Thymus (tissue), 11 donors: Measurements from ENCODE around the gene OSGEP. TPM values are rescaled to one million over a fixed set of nuclear protein-coding genes. Genes with fewer than 3 reads are reported as not detected.

Experiments used
- DNase-seq, 9 donors: peaks; one replicate each; pipeline ENCODE4 v3.0.0-alpha.2; 2013; ENCODE audit warnings: low spot score in 9 of 9, low read depth in 6 of 9, missing footprints in 1 of 9
- H3K27ac ChIP-seq, 2 donors: one replicate each; pipeline ENCODE4 v1.5.1; 2013; ENCODE audit warnings: control low read depth in 1 of 2, low read depth in 1 of 2, low read length in 1 of 2, mild to moderate bottlenecking in 1 of 2, moderate library complexity in 1 of 2
- H3K27me3 ChIP-seq, 2 donors: one replicate each; pipeline ENCODE4 v1.5.1; 2013; ENCODE audit warnings: low read length in 1 of 2; ENCODE audit not compliant: control insufficient read depth in 2 of 2, insufficient read depth in 1 of 2
- H3K36me3 ChIP-seq, 2 donors: one replicate each; pipeline ENCODE4 v1.5.1; 2013; ENCODE audit warnings: low read length in 1 of 2, mild to moderate bottlenecking in 1 of 2, moderate library complexity in 1 of 2; ENCODE audit not compliant: control insufficient read depth in 2 of 2, insufficient read depth in 2 of 2
- H3K4me1 ChIP-seq, 2 donors: one replicate each; pipeline ENCODE4 v1.5.1; 2013; ENCODE audit warnings: low read length in 2 of 2; ENCODE audit not compliant: control insufficient read depth in 2 of 2, insufficient read depth in 2 of 2
- H3K4me3 ChIP-seq, 2 donors: one replicate each; pipeline ENCODE4 v1.5.1; 2013; ENCODE audit warnings: low read length in 2 of 2, control low read depth in 1 of 2, mild to moderate bottlenecking in 1 of 2
- H3K9me3 ChIP-seq, 2 donors: one replicate each; pipeline ENCODE4 v1.5.1; 2013; ENCODE audit warnings: low read length in 1 of 2, mild to moderate bottlenecking in 1 of 2; ENCODE audit not compliant: control insufficient read depth in 2 of 2, insufficient read depth in 1 of 2
- WGBS: extraction: QIAGEN DNeasy Blood & Tissue Kit; methylation state at CpG from one replicate; pipeline ENCODE4 v1.1.7; 2013; 5-methylcytosine and 5-hydroxymethylcytosine counted together
- polyA plus RNA-seq: library from polyadenylated mRNA; stranded (reverse); fragments of 200-250 nt; gene quantifications from one replicate; pipeline ENCODE4 v1.2.3, GENCODE V29; 2013
- total RNA-seq: library from RNA; stranded (reverse); fragments of 120-200 nt; gene quantifications from one replicate; pipeline ENCODE4 v1.2.4, GENCODE V29; 2013
- donor health status: healthy.

Gene OSGEP
- total and polyA plus RNA-seq, 2 donors, result 34.8 to 96.8 TPM

- Histone ChIP-seq H3K9me3 (no peaks in the 10 kb centered on the region), H3K27me3 (no peaks in the 10 kb centered on the region), H3K4me1 (no peaks in the 10 kb centered on the region), H3K4me3 (no peak overlapping the region), H3K36me3 (no peaks in the 10 kb centered on the region), H3K27ac (no peak overlapping the region)
- WGBS, result 16% methylated on average over 2 of the region's 2 CpGs
- no peak for DNase-seq
These were observed 39.0 kb upstream of the OSGEP start for GRCh38 chr14:20493634-20494033.

DNA sequence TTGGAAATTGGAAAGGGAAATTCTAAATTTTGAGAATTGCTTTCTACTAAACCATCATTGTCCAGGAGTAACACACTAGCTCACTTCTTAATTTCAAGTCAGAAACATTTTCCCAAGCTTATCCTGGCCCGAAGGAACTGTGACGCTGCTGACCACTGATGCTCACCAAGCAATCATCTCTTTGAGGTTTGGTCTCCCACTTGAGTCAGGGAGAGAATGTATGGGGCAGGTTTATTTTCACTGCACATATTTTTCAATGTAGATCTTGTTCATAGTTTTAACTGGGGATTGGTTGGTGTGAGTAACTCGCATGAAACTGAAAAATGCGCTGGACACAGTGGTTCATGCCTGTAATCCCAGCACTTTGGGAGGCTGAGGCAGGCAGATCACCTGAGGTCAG, 37.9 kb upstream of the OSGEP start:
- H3K4me1 ChIP-seq, result no peaks in the 10 kb centered on the region
- no peaks in the 10 kb centered on the region for H3K27me3 ChIP-seq
- no peak for DNase-seq
- WGBS, result 97% methylated on average over 4 of the region's 4 CpGs
- H3K27ac ChIP-seq, result no peak overlapping the region
- H3K9me3 ChIP-seq, result no peaks in the 10 kb centered on the region
- no peaks in the 10 kb centered on the region for H3K36me3 ChIP-seq
- no peak overlapping the region for H3K4me3 ChIP-seq

GRCh38 chr14:20490563-20490962, 36.0 kb upstream of the OSGEP start:
- no peak overlapping the region for H3K4me3 ChIP-seq
- H3K36me3 ChIP-seq, result no peaks in the 10 kb centered on the region
- no peaks in the 10 kb centered on the region for H3K4me1 ChIP-seq

DNA sequence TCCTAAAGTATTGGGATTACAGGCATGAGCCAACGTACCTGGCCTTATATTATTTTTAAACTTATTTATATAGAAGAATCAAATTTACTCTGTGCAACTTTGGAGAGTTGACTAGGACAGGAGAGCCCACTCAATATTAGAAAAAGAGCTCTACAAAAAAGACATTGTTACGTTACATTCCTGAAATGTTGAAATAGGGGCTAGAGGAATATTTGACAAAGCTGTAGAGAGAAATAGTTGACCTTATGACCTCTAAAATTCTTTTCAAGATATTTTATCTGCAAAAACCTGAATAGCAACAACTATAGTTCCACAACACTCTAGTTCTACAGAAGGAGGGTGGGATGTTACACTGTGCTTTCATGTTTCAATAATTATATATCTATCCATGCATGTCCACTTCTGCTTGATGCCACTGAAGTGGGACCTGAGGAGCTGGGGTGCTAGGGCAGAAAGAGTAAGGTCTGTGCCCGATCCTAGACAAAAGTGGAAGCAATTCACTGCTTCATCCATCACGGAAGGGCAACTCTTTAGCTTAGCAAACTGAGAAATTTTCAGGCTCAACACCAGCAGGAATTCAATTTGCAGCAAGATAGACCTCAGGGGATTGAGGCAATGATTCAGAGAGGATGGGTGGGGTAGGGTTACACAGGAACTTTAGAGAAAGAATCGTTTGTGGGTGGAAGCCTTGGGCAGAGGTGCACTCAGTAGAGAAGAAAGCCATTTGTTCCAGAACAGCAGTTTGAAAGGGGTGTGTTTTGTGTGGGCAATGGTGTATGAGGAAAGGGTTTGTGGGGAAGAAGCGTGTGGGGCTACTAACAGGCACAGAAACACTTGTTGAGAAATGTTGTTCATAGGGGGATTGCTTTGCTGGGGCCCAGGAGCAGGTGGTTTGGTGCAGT, 34.7 kb upstream of the OSGEP start:
- Histone ChIP-seq H3K27ac (no peak overlapping the region), H3K4me1 (no peaks in the 10 kb centered on the region)
- WGBS, result 68% methylated on average over 6 of the region's 6 CpGs

More at GRCh38 chr14:20490563-20490962, 36.0 kb upstream of the OSGEP start:
- 90% methylated on average over 6 of the region's 6 CpGs for WGBS
- Histone ChIP-seq H3K27ac (no peak overlapping the region), H3K9me3 (no peaks in the 10 kb centered on the region), H3K27me3 (no peaks in the 10 kb centered on the region)
- no peak for DNase-seq

GRCh38 chr14:20487396-20487725, 32.7 kb upstream of the OSGEP start:
- Histone ChIP-seq H3K36me3 (no peaks in the 10 kb centered on the region), H3K9me3 (no peaks in the 10 kb centered on the region), H3K27ac (no peak overlapping the region), H3K4me3 (no peak overlapping the region), H3K27me3 (no peaks in the 10 kb centered on the region), H3K4me1 (no peaks in the 10 kb centered on the region)
- DNase-seq, result no peak

More for the DNA sequence above, 34.7 kb upstream of the OSGEP start:
- peak in 1 of 9 donors; percentile 34 for DNase-seq
- Histone ChIP-seq H3K36me3 (no peaks in the 10 kb centered on the region), H3K4me3 (no peak overlapping the region), H3K9me3 (no peaks in the 10 kb centered on the region), H3K27me3 (no peaks in the 10 kb centered on the region)

- H3K36me3 ChIP-seq, result no peaks in the 10 kb centered on the region
- no peaks in the 10 kb centered on the region for H3K27me3 ChIP-seq
- H3K4me1 ChIP-seq, result no peaks in the 10 kb centered on the region
- DNase-seq, result no peak
- WGBS, result 44% methylated on average over 8 of the region's 8 CpGs
- no peaks in the 10 kb centered on the region for H3K9me3 ChIP-seq
- no peak overlapping the region for H3K27ac ChIP-seq
- no peak overlapping the region for H3K4me3 ChIP-seq
These were observed 32.2 kb upstream of the OSGEP start for GRCh38 chr14:20486684-20487395.

GRCh38 chr14:20485900-20486299, 31.3 kb upstream of the OSGEP start:
- 83% methylated on average over 7 of the region's 7 CpGs for WGBS
- no peak for DNase-seq
- Histone ChIP-seq H3K4me3 (no peak overlapping the region), H3K4me1 (no peaks in the 10 kb centered on the region), H3K27me3 (no peaks in the 10 kb centered on the region), H3K36me3 (no peaks in the 10 kb centered on the region), H3K9me3 (no peaks in the 10 kb centered on the region), H3K27ac (no peak overlapping the region)

- Histone ChIP-seq H3K27ac (no peak overlapping the region), H3K4me3 (no peak overlapping the region), H3K27me3 (no peaks in the 10 kb centered on the region), H3K36me3 (peaks cover 0 to 3% of the 10 kb centered on the region in 2 donors), H3K9me3 (no peaks in the 10 kb centered on the region), H3K4me1 (peaks cover 3 to 5% of the 10 kb centered on the region in 2 donors)
- no peak for DNase-seq
- WGBS, result 97% methylated on average over 5 of the region's 5 CpGs
These were observed 27.8 kb upstream of the OSGEP start for GRCh38 chr14:20482382-20482781.

DNA sequence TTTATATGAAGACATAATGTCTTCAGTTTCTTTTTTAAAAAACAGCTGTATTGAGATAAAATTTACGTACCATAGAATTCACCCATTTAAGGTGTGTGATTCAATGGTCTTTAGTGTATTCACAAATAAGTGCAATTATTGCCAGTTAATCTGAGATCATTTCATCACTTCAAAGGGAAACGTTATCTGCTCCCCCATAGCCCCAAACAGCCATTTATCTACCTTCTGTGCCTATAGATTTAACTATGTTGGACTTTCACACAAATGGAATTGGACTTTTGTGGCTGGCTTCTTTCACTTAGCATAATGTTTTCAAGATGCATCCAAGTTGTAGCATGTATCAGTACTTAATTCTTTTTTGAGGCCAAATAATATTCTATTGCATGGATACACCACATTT, 24.3 kb upstream of the OSGEP start:
- Histone ChIP-seq H3K27ac (no peak overlapping the region), H3K36me3 (peaks cover 16 to 33% of the 10 kb centered on the region in 2 donors), H3K4me1 (peaks cover 9 to 14% of the 10 kb centered on the region in 2 donors), H3K9me3 (no peaks in the 10 kb centered on the region), H3K27me3 (no peaks in the 10 kb centered on the region), H3K4me3 (no peak overlapping the region)
- no peak for DNase-seq
- 97% methylated on average over 2 of the region's 2 CpGs for WGBS
